Measurements from ENCODE around the gene GPR162.
"Not testable (repeated sequence)": the region's sequence is repeated elsewhere in the genome, so short reads cannot be mapped to it uniquely, and the experiment has no call there.

- not testable (repeated sequence) for TF ChIP-seq CTCF (IDR thresholded peaks at IDR 0.05; ENCODE audit: low read depth, low read length, poor library complexity, severe bottlenecking); EZH2phosphoT487 (IDR thresholded peaks at IDR 0.05; ENCODE audit: borderline replicate concordance, low read length)
Observed at GRCh38 chr12:6874015-6874368, 52.4 kb downstream of the GPR162 start.
